Fibroblast of gingiva (primary cell): ENCODE measurements around the gene SPRTN.

Experiments
- DNase-seq: peaks from one replicate; pipeline ENCODE4 v3.0.0-alpha.2; 2011; ENCODE audit warnings: low read depth

Gene SPRTN

GRCh38 chr1:231376875-231377549 is 38.9 kb downstream of the SPRTN start:
- no peak for DNase-seq

- DNase-seq: no peak
Measured at GRCh38 chr1:231381729-231382128, 43.6 kb downstream of the SPRTN start.

- DNase-seq: no peak
Measured at GRCh38 chr1:231382426-231382825, 44.3 kb downstream of the SPRTN start.

- peak; percentile 24 for DNase-seq
Measured at GRCh38 chr1:231383159-231383860, 45.2 kb downstream of the SPRTN start.

GRCh38 chr1:231384696-231385415 is 46.8 kb downstream of the SPRTN start:
- DNase-seq: no peak

GRCh38 chr1:231385416-231385748 is 47.3 kb downstream of the SPRTN start:
- no peak for DNase-seq

GRCh38 chr1:231386466-231386865 is 48.4 kb downstream of the SPRTN start:
- no peak for DNase-seq

- DNase-seq: no peak
Measured at GRCh38 chr1:231387770-231388669, 49.9 kb downstream of the SPRTN start.

- DNase-seq: no peak
Measured at GRCh38 chr1:231390071-231390470, 52.0 kb downstream of the SPRTN start.

GRCh38 chr1:231392389-231393131 is 54.5 kb downstream of the SPRTN start:
- no peak for DNase-seq

- DNase-seq: no peak
Measured at GRCh38 chr1:231393668-231394067, 55.6 kb downstream of the SPRTN start.

GRCh38 chr1:231395076-231395997 is 57.2 kb downstream of the SPRTN start:
- DNase-seq: peak; percentile 91

- no peak for DNase-seq
Measured at GRCh38 chr1:231395998-231396390, 57.9 kb downstream of the SPRTN start.

GRCh38 chr1:231396643-231397042 is 58.5 kb downstream of the SPRTN start:
- DNase-seq: no peak

GRCh38 chr1:231397886-231398671 is 60.0 kb downstream of the SPRTN start:
- DNase-seq: no peak

- DNase-seq: no peak
Measured at GRCh38 chr1:231401478-231401877, 63.4 kb downstream of the SPRTN start.

- DNase-seq: no peak
Measured at GRCh38 chr1:231404318-231404717, 66.2 kb downstream of the SPRTN start.
